Kidney epithelial cell (primary cell): Measurements from ENCODE around the gene ITGB1. TPM values are rescaled to one million over a fixed set of nuclear protein-coding genes. Genes with fewer than 3 reads are reported as not detected.
"Not testable (repeated sequence)": the region's sequence is repeated elsewhere in the genome, so short reads cannot be mapped to it uniquely, and the experiment has no call there.

ENCODE experiments used
- DNase-seq: peaks from one replicate; pipeline ENCODE4 v3.0.0-alpha.2; 2010; ENCODE audit warnings: low read depth
- H3K27me3 ChIP-seq: 2 replicates; pipeline ENCODE4 v1.6.0; 2011; ENCODE audit warnings: low read length; ENCODE audit not compliant: control insufficient read depth, insufficient read depth
- H3K36me3 ChIP-seq: 2 replicates; pipeline ENCODE4 v1.5.1; 2011; ENCODE audit warnings: low read length; ENCODE audit not compliant: control insufficient read depth, insufficient read depth
- H3K4me3 ChIP-seq: 2 replicates; pipeline ENCODE4 v1.5.1; 2011; ENCODE audit warnings: low read depth, mild to moderate bottlenecking, control low read depth, low read length
- total RNA-seq: library from RNA; depleted of rRNA; stranded (reverse); fragments of >200 nt; gene quantifications from 2 replicates; pipeline ENCODE4 v1.2.3, GENCODE V29; 2015
- TF ChIP-seq, protein P1 (sequence below): IDR thresholded peaks from 2 replicates; pipeline ENCODE4 v1.5.1; 2011; ENCODE audit warnings: mild to moderate bottlenecking, moderate library complexity, low read length, control low read depth, inconsistent platforms; ENCODE audit not compliant: insufficient read depth, poor library complexity, severe bottlenecking

The ITGB1 gene
- total RNA-seq, 1 donor from 2014 or later: 2,227 TPM

- no peak for DNase-seq
- H3K36me3 ChIP-seq: peaks cover 3% of the 10 kb centered on the region
- H3K4me3 ChIP-seq: no peak overlapping the region
- TF ChIP-seq, protein P1, sequence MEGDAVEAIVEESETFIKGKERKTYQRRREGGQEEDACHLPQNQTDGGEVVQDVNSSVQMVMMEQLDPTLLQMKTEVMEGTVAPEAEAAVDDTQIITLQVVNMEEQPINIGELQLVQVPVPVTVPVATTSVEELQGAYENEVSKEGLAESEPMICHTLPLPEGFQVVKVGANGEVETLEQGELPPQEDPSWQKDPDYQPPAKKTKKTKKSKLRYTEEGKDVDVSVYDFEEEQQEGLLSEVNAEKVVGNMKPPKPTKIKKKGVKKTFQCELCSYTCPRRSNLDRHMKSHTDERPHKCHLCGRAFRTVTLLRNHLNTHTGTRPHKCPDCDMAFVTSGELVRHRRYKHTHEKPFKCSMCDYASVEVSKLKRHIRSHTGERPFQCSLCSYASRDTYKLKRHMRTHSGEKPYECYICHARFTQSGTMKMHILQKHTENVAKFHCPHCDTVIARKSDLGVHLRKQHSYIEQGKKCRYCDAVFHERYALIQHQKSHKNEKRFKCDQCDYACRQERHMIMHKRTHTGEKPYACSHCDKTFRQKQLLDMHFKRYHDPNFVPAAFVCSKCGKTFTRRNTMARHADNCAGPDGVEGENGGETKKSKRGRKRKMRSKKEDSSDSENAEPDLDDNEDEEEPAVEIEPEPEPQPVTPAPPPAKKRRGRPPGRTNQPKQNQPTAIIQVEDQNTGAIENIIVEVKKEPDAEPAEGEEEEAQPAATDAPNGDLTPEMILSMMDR: no peak
- no peaks in the 10 kb centered on the region for H3K27me3 ChIP-seq
Observed at GRCh38 chr10:32930036-32930435, 28.0 kb downstream of the ITGB1 start.

DNA sequence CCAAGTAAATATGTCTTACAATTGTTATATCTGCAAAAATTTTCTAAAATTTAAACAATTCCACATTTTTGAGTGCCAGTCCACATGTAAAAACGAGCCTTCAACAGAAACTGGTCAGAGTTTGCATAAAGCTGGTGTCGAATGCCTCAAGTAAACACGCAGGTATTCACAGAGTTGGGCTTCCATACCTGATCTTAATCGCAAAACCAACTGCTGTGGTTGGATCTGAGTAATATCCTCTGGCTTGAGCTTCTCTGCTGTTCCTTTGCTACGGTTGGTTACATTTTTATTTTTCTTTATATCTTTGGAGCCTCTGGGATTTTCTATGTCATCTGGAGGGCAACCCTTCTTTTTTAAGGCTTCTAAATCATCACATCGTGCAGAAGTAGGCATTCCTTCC lies 28.4 kb downstream of the ITGB1 start:
- Histone ChIP-seq H3K27me3 (no peaks in the 10 kb centered on the region), H3K36me3 (peaks cover 3% of the 10 kb centered on the region), H3K4me3 (no peak overlapping the region)
- no peak for DNase-seq
- TF ChIP-seq, protein P1: no peak

DNA sequence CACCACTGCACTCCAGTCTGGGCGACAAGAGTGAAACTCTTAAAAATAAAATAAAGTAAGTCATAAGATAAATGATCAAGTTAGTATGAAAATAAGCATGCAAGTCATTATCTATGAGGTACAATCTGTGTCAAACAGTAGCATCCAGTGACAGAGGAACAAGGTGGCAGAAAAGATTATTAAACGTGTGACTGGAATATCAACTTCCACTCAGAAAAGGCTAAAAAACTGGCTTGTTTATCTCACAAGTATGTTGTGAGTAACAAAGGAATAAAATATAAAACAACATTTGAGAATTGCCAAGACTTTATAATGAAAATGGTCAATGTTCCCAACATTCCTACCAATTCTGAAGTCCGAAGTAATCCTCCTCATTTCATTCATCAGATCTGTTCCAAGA lies 30.3 kb downstream of the ITGB1 start:
- Histone ChIP-seq H3K36me3 (peaks cover 5% of the 10 kb centered on the region), H3K4me3 (no peak overlapping the region), H3K27me3 (no peaks in the 10 kb centered on the region)
- TF ChIP-seq, protein P1: no peak
- no peak for DNase-seq

DNA sequence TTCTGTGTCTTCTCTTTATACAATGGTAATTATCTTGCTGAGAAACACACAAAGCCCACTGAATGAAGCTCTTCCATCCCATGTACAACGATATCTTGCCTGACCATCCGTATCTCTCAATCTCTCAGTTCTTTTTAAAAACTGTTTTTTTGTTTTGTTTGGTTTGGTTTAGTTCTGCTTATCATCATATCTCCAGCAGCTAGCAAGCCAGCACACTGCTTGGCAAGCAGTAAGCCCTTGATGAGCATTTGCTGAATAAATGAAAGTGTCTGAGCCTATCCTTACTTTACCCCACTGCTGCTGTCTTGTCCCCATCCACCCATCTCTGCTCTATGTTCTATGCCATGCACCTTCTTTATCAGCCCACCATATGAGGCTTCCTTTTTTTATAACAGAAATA lies 34.2 kb downstream of the ITGB1 start:
- Histone ChIP-seq H3K27me3 (no peaks in the 10 kb centered on the region), H3K36me3 (peaks cover 5% of the 10 kb centered on the region), H3K4me3 (no peak overlapping the region)
- DNase-seq: no peak
- TF ChIP-seq, protein P1: no peak

DNA sequence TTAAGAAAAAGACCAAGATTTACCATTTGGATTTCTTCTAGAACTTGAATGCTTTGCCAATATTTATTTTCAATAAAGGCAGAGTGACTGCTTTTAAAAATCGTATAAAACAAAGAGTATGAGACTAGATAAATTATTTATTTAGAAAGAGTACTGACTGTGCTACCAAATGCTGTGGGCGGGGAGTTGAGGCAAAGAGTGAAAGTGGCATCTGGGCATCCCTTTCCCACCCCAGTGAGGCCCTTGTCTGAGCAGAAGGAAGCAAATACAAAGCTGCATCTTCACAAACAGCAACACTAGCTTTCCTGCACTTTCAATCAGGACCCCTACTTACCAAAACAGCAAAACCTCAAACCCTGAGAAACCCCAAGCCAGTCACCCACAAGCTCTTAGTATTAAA lies 34.9 kb downstream of the ITGB1 start:
- no peak for DNase-seq
- peaks cover 5% of the 10 kb centered on the region for H3K36me3 ChIP-seq
- TF ChIP-seq, protein P1: no peak
- no peak overlapping the region for H3K4me3 ChIP-seq
- H3K27me3 ChIP-seq: no peaks in the 10 kb centered on the region

GRCh38 chr10:32922170-32922569 lies 35.9 kb downstream of the ITGB1 start:
- TF ChIP-seq, protein P1: no peak
- H3K4me3 ChIP-seq: no peak overlapping the region
- peaks cover 5% of the 10 kb centered on the region for H3K36me3 ChIP-seq
- H3K27me3 ChIP-seq: no peaks in the 10 kb centered on the region
- DNase-seq: no peak

DNA sequence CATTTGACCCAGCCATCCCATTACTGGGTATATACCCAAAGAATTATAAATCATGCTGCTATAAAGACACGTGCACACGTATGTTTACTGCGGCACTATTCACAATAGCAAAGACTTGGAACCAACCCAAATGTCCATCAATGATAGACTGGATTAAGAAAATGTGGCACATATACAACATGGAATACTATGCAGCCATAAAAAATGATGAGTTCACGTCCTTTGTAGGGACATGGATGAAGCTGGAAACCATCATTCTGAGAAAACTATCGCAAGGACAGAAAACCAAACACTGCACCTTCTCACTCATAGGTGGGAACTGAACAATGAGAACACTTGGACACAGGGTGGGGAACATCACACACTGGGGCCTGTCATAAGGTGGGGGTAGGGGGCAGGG lies 40.2 kb downstream of the ITGB1 start:
- H3K4me3 ChIP-seq, H3K36me3 ChIP-seq, H3K27me3 ChIP-seq, DNase-seq: not testable (repeated sequence)
